Central memory CD4-positive, alpha-beta T cell (primary cell): ENCODE data around the gene TTC33.
"Not testable (repeated sequence)": the region's sequence is repeated elsewhere in the genome, so short reads cannot be mapped to it uniquely, and the experiment has no call there.

Source experiments
- DNase-seq: peaks from one replicate; pipeline ENCODE4 v3.0.0; 2022
- total RNA-seq, 3 experiments: gene quantifications; one replicate each; lab custom pipeline; 2026; lab: John Stamatoyannopoulos, UW

The TTC33 gene, protein sequence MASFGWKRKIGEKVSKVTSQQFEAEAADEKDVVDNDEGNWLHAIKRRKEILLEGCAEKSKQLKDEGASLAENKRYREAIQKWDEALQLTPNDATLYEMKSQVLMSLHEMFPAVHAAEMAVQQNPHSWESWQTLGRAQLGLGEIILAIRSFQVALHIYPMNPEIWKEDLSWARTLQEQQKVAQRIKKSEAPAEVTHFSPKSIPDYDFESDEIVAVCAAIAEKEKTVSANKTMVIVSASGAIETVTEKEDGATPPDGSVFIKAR
- 16.4 to 52.4 (median 40.5) reads per million in 3 experiments for total RNA-seq

DNA sequence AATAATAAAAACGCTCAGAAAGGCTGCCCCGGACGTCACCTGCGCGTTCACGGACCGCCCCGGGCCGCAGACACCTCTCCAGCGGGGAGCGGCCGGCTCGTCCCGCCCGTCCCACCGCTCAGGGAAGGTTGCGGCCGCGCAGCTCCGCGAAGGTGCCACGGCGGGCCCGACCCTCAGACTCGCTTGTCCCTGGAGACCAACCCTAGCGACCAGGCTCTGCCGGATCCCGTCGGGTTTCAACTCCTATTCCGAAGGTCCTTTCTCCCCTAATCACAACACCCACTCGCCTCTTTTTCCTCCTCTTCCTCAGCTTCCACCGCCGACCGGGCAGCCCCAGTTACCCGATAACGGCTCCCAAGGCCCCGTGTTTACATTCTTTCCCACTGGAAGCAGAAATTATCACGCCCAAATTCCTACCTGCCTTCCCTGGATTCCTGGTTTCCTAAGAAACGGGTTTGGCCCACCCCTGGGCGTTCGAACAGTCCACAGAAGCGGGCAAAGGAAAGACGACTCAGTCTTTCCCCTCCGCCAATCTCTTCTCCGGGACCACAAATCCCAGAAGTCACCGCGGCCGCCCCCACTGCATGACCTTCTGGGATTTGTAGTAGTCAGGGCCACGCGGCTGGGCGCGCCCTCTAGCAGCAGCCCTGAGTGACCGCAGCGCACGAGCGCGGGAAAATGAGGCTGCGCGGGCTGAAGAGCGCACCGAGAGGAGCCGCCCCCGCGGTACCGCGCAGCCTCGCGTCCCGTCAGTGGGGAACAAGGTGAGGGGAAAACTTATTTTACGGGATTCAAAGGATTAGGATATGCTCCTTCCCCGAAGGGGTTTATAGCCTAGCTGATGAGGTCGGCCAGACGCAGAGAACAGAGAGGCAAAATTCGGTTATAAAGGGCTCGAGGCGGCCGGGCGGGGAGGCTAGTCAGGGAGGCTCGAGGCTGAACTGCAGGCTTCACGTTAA, at the start of gene TTC33:
Gene TTC33, minus strand, starts transcription at position 555 of the 959 bp plus-strand sequence. CDS start 8,943 bp downstream, outside the sequence.
- peak; percentile 92 for DNase-seq

DNA sequence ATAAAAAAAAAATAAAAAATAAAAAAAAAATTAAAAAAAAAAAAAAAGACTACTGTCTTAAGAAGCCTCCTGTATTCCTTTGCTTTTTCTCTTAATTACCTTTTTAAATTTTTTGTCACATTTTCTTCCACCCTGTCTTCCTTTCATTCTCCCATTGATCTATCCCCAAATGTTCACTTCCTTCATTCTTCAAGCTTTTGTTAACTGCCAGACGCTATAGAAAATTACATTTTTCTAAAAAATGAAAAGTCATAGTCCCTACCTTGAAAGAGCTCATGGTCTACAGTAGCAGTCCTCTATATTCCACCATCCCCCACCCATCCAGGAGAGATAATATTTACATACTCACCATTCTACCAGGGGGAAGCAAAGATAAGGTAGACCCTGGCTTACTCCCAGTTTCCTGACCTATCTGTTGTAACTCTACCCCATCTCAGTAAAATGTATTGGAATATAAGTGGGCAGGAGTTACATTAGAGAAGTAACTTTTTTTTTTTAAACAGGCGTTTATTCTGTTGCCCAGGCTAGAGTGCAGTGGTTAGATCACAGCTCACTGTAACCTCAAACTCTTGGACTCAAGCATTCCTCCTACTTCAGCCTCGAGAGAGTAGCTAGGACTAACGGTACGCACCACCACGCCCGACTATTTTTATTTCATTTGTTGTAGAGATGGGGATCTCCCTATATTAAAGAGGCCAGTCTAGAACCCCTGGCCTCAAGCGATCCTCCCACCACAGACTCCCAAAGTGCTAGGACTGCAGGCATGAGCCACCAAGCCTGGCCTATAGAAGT, 46.2 kb upstream of the TTC33 start:
- no peak for DNase-seq

DNA sequence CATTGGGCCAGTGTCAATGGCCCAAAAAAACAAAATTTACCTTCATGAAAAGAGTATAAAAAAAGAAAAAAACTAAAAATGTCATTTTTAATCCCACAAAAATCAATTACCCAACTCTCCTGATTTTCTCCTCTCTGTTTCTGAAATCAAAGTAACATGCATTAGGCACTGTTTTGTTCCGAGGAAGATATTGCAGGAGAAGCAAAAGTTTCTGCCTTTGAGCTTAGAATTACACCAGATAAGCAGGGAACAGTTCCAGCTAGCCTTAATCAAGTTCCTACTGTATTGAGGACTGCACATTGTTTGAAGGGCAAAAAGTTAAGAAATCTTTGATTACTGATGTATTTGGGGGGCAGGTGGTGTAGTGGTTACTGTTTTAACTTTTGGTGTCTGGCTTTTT, 43.5 kb upstream of the TTC33 start:
- DNase-seq = no peak

DNA sequence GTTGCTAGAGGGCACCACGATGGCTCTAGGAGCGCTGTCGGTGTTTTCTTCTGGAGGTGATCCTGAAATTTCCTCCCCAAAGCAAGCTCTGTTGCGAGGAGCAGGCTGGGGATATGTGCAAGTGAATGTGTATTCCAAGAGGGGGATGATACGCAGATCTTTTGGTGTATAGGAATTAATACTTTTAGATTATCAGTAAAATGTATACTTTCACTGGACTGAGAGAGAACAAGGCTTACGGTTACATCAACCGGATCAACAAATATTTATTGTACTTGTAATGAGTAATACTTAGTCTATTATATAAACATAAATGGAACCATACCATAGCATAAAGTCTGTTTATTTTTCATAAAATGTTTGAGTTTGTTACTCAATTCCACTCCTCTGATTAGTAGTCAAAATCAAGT, 43.0 kb upstream of the TTC33 start:
- DNase-seq = no peak

DNA sequence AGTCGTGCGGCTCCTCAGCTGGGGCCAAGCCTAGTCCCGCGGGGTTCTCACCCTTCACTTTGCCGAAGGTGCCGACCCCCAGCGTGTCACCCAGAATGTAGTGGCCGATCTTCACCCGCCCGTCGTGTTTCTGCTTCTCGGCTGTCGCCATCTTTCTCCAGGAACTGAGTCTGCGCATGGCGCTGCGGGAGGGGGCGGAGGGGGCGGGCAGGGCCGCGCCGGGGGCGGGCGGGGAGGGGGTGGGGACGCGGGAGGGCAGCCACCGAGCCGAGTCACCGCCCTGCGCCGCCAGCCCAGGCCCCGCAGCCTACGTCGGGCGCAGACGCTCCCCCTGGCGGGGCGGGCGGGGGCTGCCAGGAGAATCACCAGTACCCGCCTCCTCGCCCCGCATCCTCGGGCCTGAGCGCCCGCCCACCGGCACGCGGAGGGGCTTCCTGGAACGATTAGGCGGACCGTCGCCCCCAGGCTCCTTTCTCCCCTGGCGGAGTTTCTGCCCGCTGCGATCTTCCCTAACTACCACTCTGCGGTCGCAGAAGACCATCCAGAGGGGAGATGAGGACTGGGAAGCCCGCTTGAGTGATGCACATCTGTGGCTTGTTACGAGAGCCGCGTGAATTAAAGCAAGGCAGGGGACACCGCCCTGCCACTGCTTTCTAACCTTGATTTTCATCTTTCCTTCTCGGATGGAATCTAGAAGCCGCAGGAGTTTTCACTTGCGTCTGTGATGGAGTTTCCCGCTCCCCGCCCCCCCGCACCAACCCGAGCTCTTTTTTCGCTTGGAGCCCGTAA, 42.4 kb upstream of the TTC33 start, which contains the start of gene PRKAA1:
Gene PRKAA1, minus strand, starts transcription at position 363 of the 789 bp plus-strand sequence. Its CDS starts 185 bp downstream, at position 178.
- peak; percentile 91 for DNase-seq

DNA sequence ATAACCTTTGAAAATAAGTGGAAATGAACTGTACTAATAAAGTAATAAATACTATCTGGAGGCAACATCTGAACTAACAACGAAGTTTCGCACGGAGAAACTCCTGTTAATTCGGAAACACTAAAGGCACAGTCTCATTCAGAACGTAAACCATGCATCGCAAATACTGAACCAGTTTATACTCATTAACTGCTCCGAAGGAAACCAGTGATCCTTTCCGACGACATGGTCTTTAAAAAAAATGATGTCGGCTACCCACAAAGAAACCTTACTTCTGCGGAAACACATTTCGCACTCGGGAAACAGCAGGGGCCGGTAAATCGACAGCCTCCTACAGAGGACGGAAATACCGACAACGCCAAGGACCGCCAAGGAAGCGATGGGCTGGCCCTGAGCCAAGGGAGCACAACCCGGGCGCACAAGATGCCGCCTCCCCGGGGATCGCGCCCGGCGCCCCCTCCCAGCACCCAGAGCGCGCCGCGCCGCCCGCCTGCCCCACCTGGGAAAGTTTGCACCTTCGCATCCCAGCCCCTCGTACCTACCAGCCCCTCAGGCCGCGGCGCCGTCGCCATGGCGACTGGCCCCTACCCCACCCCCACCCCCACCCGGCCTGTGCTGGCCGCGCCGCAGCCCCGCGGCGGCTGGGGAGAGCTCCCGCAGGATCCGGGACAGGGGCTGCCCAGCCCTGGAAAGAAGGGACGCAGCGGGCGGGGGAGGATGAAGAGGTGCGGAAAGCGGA, 41.7 kb upstream of the TTC33 start:
- DNase-seq = peak; percentile 77

DNA sequence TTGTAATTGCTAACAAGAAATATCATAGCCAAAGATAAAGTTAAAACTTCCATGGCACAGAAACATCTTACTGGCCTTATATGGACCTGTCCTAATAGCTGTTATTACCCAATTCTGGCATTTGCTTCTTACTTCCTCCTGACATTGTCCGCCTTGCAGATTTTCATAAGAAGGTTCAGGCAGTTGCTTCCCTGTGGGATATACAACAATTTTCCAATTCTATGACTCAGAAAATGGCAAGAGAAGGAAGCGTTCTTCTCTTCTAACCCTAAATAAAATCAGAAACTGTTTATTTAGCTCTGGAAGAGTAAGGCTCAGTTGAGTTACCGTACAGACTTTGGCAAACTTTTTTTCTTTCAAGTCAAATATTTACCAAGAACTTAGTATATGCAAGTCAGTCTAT, 40.7 kb upstream of the TTC33 start:
- DNase-seq = no peak

DNA sequence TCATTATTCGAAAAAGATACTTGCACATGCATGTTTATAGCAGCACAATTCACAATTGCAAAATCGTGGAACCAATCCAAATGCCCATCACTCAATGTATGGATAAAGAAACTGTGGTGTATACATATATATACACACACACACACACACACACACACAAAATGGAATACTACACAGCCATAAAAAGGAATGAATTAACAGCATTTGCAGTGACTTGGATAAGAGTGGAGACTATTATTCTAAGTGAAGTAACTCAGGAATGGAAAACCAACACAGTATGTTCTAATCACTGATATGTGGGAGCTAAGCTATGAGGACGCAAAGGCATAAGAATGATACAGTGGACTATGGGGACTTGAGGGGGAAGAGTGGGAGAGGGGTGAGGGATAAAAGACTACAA, 39.1 kb upstream of the TTC33 start:
- not testable (repeated sequence) for DNase-seq

DNA sequence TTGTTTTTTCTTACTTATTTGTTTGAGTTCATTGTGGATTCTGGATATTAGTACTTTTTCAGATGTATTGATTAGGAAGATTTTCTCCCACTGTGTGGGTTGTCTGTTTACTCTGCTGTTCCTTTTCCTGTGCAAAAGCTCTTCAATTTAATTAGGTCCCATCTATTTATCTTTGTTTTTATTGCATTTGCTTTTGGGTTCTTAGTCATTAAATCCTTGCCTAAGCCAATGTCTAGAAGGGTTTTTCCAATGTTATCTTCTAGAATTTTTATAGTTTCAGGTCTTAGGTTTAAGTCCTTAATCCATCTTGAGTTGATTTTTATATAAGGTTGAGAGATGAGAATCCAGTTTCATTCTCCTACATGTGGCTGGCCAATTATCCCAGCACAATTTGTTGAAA, 38.6 kb upstream of the TTC33 start:
- not testable (repeated sequence) for DNase-seq

DNA sequence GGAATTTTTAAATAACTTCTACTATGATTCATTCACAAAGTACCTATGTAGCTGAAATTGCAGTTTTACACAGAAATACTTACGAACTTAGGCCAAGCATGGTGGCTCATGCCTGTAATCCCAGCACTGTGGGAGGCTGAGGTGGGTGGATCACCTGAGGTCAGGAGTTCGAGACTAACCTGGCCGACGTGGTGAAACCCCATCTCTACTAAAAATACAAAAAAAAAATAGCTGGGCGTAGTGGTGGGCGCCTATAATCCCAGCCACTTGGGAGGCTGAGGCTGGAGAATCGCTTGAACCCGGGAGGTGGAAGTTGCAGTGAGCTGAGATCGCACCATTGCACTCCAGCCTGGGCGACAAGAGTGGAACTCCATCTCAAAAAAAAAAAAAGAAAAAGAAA, 36.9 kb upstream of the TTC33 start:
- not testable (repeated sequence) for DNase-seq

DNA sequence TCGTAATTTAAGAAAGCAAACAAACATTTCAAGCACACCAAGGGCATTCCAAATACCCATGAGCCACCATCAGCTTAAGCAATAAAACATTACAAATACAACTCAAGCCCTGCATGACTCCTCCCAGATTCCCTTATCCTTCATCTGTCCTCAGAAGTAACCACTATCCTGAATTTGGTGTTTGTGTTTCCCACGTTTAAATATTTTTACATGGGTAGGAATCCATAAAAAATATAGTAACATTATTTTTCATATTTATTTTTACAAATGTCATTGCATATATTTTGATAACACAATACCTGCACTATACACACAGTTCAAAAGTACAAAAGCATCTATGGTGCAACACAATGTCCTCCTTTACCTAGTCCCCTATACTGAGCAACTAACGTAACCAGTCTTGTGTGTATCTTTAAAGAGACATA, 36.0 kb upstream of the TTC33 start:
- no peak for DNase-seq

DNA sequence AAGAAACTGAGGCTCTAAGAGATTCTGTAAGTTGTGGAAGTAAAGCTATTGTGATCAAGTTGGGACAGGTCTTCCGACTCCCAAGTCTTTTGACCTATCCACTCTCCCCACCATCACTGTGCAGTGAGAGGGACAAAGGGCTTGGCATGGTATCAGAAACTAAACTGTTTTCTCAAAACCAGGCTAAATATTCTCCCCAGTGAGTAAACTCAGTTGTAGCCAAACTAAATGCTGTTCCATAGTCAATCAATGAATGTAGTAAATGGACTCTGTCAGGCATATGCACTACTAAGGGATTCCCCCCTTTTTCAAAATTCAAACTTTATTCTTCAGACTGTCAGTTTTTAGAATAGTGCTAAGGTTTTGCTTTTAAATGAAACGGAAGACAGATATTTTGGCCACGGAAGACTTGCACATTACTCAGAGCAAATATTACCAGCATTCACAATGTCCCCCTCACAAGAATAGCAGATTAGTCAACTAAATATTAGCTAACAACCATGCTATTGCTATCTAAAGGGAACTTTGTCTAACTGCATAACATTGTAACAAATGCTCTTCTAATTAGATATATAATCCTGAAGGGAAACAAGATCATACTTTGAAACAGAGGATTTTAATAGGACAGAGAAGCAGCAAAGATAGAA, 35.3 kb upstream of the TTC33 start:
- no peak for DNase-seq

DNA sequence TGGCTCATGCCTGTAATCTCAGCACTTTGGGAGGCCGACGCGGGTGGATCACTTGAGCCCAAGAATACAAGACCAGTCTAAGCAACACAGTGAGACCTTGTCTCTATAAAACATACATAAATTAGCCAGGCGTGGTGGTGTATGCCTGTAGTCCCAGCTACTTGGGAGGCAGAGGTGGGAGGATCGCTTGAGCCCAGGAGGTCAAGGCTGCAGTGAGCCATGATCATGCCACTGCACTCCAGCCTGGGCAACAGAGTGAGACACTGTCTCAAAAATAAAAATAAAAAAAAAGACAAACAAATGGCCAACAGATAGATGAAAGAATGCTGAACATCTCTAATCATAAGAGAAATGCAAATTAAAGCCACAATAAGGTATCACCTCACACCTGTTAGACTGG, 33.2 kb upstream of the TTC33 start:
- not testable (repeated sequence) for DNase-seq

DNA sequence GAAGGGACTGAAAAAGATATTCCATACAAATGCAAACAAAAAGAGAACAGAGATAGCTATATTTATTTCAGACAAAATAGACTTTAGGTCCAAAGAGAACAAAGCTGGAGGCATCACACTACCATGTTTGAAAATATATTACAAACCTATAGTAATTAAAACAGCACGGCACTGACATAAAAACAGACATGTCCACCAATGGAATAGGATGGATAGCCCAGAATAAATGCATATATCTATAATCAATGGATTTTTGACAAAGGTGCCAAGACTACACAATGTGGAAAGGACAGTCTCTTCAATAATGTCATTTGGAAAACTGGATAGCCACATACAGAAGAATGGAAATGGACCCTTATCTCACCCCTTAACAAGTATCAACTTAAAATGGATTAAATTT, 32.2 kb upstream of the TTC33 start:
- no peak for DNase-seq

DNA sequence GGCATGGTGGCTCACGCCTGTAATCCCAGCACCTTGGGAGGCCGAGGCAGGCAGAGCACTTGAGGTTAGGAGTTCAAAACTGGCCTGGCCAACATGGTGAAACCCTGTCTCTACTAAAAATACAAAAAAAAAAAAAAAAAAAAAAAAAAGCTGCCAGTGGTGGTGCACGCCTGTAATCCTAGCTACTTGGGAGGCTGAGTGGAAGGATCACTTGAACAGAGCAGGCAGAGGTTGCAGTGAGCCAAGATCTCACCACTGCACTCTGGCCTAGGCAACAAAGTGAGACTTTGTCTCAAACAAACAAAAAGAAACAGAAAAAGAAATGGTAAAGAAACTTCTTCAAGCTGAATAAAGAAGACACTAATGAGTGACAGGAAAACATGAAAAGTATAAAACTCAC, 30.9 kb upstream of the TTC33 start:
- DNase-seq = not testable (repeated sequence)

DNA sequence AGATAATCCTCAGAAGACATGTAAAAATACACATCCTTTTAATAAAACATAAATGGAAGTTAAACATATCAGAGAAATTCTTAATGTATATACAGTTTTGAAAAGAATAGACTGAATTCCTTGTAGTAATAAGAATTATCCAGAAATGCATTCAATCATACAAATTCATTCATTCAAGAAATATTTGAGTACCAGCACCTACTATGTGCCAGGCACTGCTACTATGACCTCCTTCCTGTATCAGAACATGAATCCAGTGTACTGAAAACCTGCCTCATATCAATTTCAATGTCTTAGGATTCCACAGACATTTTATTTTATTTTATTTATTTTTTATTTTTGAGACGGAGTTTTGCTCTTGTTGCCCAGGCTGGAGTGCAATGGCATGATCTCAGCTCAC, 29.2 kb upstream of the TTC33 start:
- DNase-seq = no peak

DNA sequence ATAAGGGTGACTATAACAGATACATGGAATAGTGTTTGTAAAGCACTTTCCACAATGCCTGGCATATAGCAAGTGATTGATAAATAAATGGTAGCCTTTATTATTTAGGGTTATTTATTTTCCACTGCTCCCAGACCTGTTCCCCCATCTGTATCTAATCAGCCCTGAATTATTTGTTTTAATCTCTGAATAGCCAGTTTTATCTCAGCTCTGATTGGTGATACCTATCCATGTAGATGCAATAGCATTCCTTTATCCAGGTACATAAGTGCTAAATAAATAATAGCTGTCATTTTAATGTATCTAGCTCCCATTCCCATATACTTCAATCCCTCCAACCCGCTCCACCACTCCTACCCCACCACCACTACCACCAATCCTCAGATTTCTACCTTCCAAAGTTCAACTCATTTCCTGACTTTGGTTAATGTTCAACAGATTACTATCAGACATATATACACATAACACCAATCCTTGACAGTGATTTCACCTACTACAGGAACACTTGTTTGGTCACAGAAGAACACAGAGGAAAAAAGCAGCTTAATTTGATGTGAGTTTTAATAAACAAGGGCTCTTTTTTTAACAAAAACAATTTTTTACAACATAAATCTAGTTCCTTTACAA, 28.4 kb upstream of the TTC33 start:
- DNase-seq = no peak

DNA sequence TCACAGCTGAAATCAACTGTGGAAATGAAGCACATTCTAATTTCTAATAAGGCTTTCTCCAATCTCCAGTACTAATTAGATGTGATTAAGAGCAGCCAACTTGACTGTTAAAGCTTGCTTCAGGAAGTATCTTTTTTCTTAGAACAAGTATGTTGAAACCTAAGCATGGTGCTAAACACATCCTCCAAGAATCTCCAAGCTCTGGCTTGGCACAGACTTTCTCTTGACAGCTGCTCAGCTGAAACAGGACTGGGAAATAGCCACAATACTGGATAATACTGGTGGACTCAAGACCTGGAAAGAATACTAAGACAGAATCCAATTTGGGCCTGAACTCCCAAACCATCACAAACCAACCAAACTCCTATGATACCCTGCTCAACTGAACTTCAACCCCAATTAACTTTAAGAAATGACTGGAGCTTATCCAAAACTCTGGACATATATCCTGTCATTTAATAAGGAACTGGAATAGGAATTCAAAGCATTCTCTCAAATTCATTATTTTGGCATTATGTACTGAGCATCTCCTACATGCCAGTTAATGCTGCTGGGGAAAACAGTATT, 26.2 kb upstream of the TTC33 start:
- no peak for DNase-seq

DNA sequence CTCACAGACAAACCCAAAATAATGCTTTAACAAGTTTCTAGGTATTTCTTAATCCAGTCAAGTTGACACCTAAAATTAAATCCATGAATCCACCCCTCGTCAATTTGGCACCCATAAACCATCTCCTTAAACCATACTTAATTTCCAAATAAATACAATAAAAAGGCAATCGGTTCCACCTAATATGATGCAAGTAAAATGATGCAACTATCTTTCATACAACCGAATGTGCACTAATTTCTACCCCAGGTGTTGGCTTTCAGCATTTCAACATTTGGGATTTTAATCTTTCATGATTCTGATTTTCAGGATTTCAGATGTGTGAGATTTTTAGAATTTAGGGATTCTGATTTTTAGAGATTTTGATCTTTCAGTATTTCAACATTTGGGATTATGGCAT, 25.1 kb upstream of the TTC33 start:
- no peak for DNase-seq

DNA sequence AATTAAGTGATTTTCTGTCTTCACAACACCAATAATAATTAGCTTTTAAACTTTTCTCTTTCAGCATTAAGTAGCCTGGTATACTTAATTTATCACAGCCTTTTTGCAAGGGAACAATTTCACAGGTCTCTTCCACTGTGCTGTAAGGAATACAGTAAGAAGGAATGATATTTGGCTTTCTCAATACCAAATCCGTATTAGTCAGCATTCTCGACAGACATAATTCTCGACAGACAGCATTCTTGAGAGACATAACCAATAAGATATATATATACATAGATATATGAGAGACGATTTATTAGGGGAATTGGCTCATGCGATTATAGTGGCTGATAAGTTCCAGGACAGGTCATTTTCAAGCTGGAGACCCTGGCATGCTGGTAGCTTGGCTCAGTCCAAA, 24.4 kb upstream of the TTC33 start:
- no peak for DNase-seq
